GM18499 (cell line): ENCODE results near the gene USP24.
"Not testable (repeated sequence)": the region's sequence is repeated elsewhere in the genome, so short reads cannot be mapped to it uniquely, and the experiment has no call there.

Experiments
- ATAC-seq: cut with Tn5 transposase; IDR thresholded peaks from one replicate; pipeline ENCODE4 v1.9.1; 2021; ENCODE audit warnings: moderate number of reproducible peaks; ENCODE audit not compliant: insufficient read depth, unreplicated experiment

Gene USP24

GRCh38 chr1:55043726-55044125 is 171.4 kb downstream of the USP24 start:
- ATAC-seq, result no peak

GRCh38 chr1:55043011-55043410 is 172.2 kb downstream of the USP24 start:
- no peak for ATAC-seq

DNA sequence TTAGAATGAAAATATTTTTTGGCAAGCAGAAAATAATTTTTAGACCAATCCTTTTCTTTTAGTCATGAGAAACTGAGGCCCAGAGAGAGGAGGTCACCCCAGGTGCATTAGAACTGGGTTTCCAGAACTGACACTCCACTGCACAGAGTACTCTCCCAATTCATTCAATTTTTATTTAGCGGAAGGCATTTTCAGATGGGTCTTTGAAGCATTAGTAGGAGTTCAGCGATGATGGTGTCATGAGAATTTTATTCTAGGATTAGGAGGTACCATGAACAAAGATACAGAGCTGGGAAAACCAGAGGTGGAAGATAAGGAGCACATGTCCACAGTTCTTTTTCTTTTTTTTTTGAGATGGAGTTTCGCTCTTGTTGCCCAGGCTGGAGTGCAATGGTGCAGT is 173.6 kb downstream of the USP24 start:
- no peak for ATAC-seq

DNA sequence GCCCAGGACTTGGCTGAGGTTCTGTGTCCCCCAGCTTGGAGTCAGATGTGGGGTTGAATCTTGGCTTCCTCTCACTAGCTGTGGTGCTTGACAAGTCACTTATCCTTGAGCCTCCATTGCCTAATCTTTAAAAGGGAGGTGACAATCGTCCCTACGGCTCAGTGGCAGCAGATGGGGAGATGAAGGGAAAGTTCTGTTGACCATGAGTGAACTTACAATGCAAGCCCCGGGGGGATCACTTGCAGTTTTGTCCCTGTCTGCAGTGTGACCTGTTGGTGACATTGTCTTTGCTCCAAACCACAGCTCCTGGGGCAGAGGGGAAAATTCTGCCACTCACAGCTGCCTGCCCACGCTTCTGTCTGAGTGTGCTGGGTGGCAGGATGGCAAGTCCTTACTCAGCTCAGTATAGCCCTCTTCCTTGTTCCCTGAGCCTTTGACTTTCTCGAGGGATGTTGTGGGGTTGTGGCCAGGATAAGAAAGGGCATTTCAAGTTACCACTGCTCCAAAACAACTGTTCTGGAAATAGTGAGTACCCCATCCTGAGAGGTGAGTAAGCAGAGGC is 174.2 kb downstream of the USP24 start:
- ATAC-seq, result no peak

- no peak for ATAC-seq
Measured at GRCh38 chr1:55040083-55040932, 174.9 kb downstream of the USP24 start.

DNA sequence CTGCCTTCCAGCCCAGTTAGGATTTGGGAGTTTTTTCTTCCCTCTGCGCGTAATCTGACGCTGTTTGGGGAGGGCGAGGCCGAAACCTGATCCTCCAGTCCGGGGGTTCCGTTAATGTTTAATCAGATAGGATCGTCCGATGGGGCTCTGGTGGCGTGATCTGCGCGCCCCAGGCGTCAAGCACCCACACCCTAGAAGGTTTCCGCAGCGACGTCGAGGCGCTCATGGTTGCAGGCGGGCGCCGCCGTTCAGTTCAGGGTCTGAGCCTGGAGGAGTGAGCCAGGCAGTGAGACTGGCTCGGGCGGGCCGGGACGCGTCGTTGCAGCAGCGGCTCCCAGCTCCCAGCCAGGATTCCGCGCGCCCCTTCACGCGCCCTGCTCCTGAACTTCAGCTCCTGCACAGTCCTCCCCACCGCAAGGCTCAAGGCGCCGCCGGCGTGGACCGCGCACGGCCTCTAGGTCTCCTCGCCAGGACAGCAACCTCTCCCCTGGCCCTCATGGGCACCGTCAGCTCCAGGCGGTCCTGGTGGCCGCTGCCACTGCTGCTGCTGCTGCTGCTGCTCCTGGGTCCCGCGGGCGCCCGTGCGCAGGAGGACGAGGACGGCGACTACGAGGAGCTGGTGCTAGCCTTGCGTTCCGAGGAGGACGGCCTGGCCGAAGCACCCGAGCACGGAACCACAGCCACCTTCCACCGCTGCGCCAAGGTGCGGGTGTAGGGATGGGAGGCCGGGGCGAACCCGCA is 175.7 kb downstream of the USP24 start, which contains the start of gene PCSK9:
Gene PCSK9 (plus strand): TSS at position 207 of the 741 bp plus-strand sequence. CDS start 290 bp downstream, at position 497.
- ATAC-seq, result no peak

GRCh38 chr1:55038974-55039341 is 176.2 kb downstream of the USP24 start:
- no peak for ATAC-seq

- ATAC-seq, result no peak
Measured at GRCh38 chr1:55038552-55038838, 176.7 kb downstream of the USP24 start.

- ATAC-seq, result no peak
Measured at GRCh38 chr1:55037733-55038551, 177.2 kb downstream of the USP24 start.

DNA sequence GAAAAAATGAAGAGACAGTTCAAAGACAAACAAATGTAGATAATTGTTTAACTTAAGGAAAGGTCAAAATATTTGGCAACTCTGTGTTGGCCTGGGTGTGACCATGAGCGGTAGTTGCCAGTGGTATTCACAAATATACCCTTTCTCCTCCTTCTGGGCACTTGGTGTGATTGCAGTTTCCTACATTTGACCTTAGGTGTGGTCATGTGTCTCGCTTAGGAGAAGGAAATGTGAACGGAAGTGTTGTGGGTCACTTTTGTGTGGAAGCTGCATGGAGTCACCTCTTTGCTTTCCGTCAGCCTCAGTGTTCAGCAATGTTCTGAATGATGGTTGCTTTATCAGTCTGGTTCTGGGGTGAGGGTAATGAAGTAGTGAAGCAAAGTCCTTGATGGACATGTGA is 179.3 kb downstream of the USP24 start:
- ATAC-seq, result no peak

DNA sequence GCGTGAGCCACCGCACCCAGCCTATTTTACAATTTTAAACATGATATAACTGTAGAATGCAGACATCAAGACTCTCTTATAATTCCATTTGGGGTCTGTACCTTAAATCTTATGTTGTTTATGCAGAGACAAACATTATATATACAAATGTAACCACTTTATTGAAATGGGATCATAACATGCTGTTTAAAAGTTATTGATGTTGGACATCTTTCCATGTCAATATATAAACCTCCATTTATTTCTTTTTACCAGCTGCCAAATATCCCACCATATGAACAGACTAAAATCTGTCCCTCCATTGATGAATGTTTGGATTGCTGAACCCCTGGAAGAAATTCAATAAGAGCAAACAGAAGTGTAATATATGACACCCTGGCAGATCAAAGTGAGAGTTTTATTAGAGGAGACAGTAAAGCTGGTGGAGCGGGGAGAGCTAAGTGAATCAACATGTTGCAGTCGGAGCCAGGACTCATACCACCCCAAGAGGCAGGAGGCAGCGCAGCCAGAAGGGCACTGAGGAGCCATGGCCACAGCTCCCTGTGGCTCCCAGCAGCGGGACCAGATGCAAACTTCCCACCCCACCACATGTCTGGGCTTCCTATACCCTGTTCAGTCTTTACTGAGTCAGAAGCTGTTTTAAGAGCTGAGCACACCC is 180.6 kb downstream of the USP24 start:
- no peak for ATAC-seq

DNA sequence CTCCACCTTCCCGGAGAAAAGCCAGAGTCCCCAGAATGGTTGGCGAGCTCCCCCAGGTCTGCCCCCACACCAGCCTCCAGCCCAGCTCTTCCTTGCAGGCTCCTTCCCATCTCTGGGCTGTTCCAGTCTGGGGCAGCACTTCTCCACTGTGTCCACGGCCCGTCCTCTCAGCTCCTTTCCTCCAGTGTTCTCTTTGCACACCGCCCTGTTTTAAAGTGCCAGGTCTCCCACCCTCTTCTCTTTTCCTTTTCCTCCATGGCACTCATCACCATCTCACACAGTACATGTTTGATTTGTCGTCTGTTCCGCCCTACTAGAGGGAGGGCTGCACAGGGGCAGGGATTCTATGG is 181.9 kb downstream of the USP24 start:
- no peak for ATAC-seq

- ATAC-seq, result not testable (repeated sequence)
Measured at GRCh38 chr1:55031098-55031497, 184.1 kb downstream of the USP24 start.

DNA sequence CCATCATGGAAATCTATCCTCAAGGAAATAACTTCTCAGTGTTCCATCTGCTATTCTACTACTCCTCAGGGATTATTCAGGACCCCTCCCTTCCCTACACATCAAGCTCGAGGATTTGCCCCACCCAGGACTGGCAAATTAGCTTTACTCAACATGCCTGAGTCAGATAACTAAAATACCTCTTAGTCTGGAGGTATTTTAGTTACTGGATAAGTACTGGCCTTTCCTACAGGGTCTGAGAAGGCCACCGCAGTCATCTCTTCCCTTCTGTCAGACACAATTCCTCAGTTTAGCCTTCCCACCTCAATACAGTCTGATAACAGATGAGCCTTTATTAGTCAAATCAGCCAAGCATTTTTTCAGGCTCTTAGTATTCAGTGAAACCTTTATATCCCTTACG is 188.5 kb downstream of the USP24 start:
- ATAC-seq, result not testable (repeated sequence)

GRCh38 chr1:55024163-55024562 is 191.0 kb downstream of the USP24 start:
- not testable (repeated sequence) for ATAC-seq

GRCh38 chr1:55021942-55022546 is 193.1 kb downstream of the USP24 start:
- ATAC-seq, result no peak

- no peak for ATAC-seq
Measured at GRCh38 chr1:55018395-55018794, 196.8 kb downstream of the USP24 start.
